NT2/D1 (cell line): ENCODE results near the gene EPHB3.

Experiments
- SUZ12 ChIP-seq: IDR thresholded peaks from 2 replicates; pipeline ENCODE4 v1.6.1; 2011; ENCODE audit not compliant: insufficient read length, insufficient read depth; ENCODE audit errors: extremely low read depth
- ZNF274 ChIP-seq: IDR thresholded peaks from 2 replicates; pipeline ENCODE4 v1.6.1; 2011; ENCODE audit warnings: mild to moderate bottlenecking, low read depth, low read length

- TF ChIP-seq ZNF274 (no peak), SUZ12 (no peak)
Measured at GRCh38 chr3:184571750-184572377, 10.3 kb downstream of the EPHB3 start.
